Stimulated activated effector memory CD8-positive, alpha-beta T cell treated with anti-CD3 and anti-CD28 coated beads, Interleukin-12 subunit alpha, Interleukin-12 subunit beta, amount 100 ng/mL, for 72 hours (primary cell): ENCODE measurements around the gene DLG5.

Experiments used
- ATAC-seq: fragments of 150-1000 bp; cut with Tn5 transposase; 2 replicates; pipeline ENCODE4 v1.10.0; 2021
- DNase-seq, 2 donors: peaks; one replicate each; pipeline ENCODE4 v3.0.0; 2021 to 2022; ENCODE audit warnings: low spot score in 2 of 2
- H3K27ac Mint-ChIP-seq: one replicate; pipeline ENCODE4 v1.8.0; 2022; ENCODE audit warnings: mild to moderate bottlenecking, mixed read lengths
- H3K36me3 Mint-ChIP-seq: one replicate; pipeline ENCODE4 v1.8.0; 2022; ENCODE audit warnings: mild to moderate bottlenecking, mixed read lengths
- H3K4me1 Mint-ChIP-seq: one replicate; pipeline ENCODE4 v1.8.0; 2022; ENCODE audit warnings: mixed read lengths
- H3K4me3 Mint-ChIP-seq: one replicate; pipeline ENCODE4 v1.8.0; 2022; ENCODE audit warnings: mild to moderate bottlenecking, mixed read lengths
- H3K9me3 Mint-ChIP-seq: one replicate; pipeline ENCODE4 v1.8.0; 2022; ENCODE audit warnings: mixed read lengths

DLG5 gene

GRCh38 chr10:77894058-77894457, 32.5 kb downstream of the DLG5 start:
- peak; percentile 48 for ATAC-seq
- Mint-ChIP-seq H3K9me3 (no peaks in the 10 kb centered on the region), H3K4me3 (no peak overlapping the region), H3K36me3 (no peaks in the 10 kb centered on the region), H3K4me1 (peaks cover 33% of the 10 kb centered on the region), H3K27ac (peak overlapping the region; percentile 61)
- no peak for DNase-seq

GRCh38 chr10:77893386-77893785, 33.2 kb downstream of the DLG5 start:
- peak overlapping the region; percentile 61 for H3K27ac Mint-ChIP-seq
- no peaks in the 10 kb centered on the region for H3K9me3 Mint-ChIP-seq
- no peak for ATAC-seq
- no peak for DNase-seq
- H3K4me3 Mint-ChIP-seq = no peak overlapping the region
- H3K36me3 Mint-ChIP-seq = no peaks in the 10 kb centered on the region
- peaks cover 31% of the 10 kb centered on the region for H3K4me1 Mint-ChIP-seq

- H3K4me3 Mint-ChIP-seq = no peak overlapping the region
- DNase-seq = no peak
- peaks cover 31% of the 10 kb centered on the region for H3K4me1 Mint-ChIP-seq
- no peak for ATAC-seq
- H3K9me3 Mint-ChIP-seq = no peaks in the 10 kb centered on the region
- H3K27ac Mint-ChIP-seq = no peak overlapping the region
- H3K36me3 Mint-ChIP-seq = no peaks in the 10 kb centered on the region
These were observed 33.8 kb downstream of the DLG5 start for GRCh38 chr10:77892761-77893160.

GRCh38 chr10:77892021-77892739, 34.4 kb downstream of the DLG5 start:
- Mint-ChIP-seq H3K9me3 (no peaks in the 10 kb centered on the region), H3K4me3 (no peak overlapping the region), H3K27ac (peak overlapping the region; percentile 53), H3K4me1 (peaks cover 31% of the 10 kb centered on the region), H3K36me3 (no peaks in the 10 kb centered on the region)
- ATAC-seq = no peak
- DNase-seq = no peak

- Mint-ChIP-seq H3K36me3 (no peaks in the 10 kb centered on the region), H3K4me3 (no peak overlapping the region), H3K4me1 (peaks cover 28% of the 10 kb centered on the region), H3K9me3 (no peaks in the 10 kb centered on the region), H3K27ac (no peak overlapping the region)
- no peak for ATAC-seq
- no peak for DNase-seq
These were observed 36.5 kb downstream of the DLG5 start for GRCh38 chr10:77890097-77890496.

- ATAC-seq (no peak), DNase-seq (no peak)
- Mint-ChIP-seq H3K9me3 (no peaks in the 10 kb centered on the region), H3K4me1 (peaks cover 21% of the 10 kb centered on the region), H3K4me3 (no peak overlapping the region), H3K36me3 (no peaks in the 10 kb centered on the region), H3K27ac (no peak overlapping the region)
These were observed 37.2 kb downstream of the DLG5 start for GRCh38 chr10:77889277-77889903.

GRCh38 chr10:77888356-77888703, 38.2 kb downstream of the DLG5 start:
- Mint-ChIP-seq H3K9me3 (no peaks in the 10 kb centered on the region), H3K4me3 (no peak overlapping the region), H3K36me3 (no peaks in the 10 kb centered on the region), H3K4me1 (peaks cover 13% of the 10 kb centered on the region), H3K27ac (peak overlapping the region; percentile 32)
- DNase-seq (no peak), ATAC-seq (no peak)

- Mint-ChIP-seq H3K9me3 (no peaks in the 10 kb centered on the region), H3K4me1 (peaks cover 18% of the 10 kb centered on the region), H3K27ac (peak overlapping the region; percentile 32), H3K4me3 (no peak overlapping the region), H3K36me3 (no peaks in the 10 kb centered on the region)
- peak; percentile 26 for ATAC-seq
- no peak for DNase-seq
These were observed 38.8 kb downstream of the DLG5 start for GRCh38 chr10:77887631-77888355.

GRCh38 chr10:77886795-77887355, 39.7 kb downstream of the DLG5 start:
- Mint-ChIP-seq H3K4me1 (peaks cover 18% of the 10 kb centered on the region), H3K9me3 (no peaks in the 10 kb centered on the region), H3K4me3 (no peak overlapping the region), H3K27ac (no peak overlapping the region), H3K36me3 (no peaks in the 10 kb centered on the region)
- DNase-seq (no peak), ATAC-seq (no peak)

GRCh38 chr10:77884181-77884580, 42.4 kb downstream of the DLG5 start:
- peaks cover 15% of the 10 kb centered on the region for H3K4me1 Mint-ChIP-seq
- H3K36me3 Mint-ChIP-seq = no peaks in the 10 kb centered on the region
- H3K4me3 Mint-ChIP-seq = no peak overlapping the region
- H3K9me3 Mint-ChIP-seq = no peaks in the 10 kb centered on the region
- H3K27ac Mint-ChIP-seq = no peak overlapping the region
- ATAC-seq (no peak), DNase-seq (no peak)

- DNase-seq (no peak), ATAC-seq (no peak)
- Mint-ChIP-seq H3K27ac (no peak overlapping the region), H3K36me3 (no peaks in the 10 kb centered on the region), H3K9me3 (no peaks in the 10 kb centered on the region), H3K4me3 (no peak overlapping the region), H3K4me1 (peaks cover 37% of the 10 kb centered on the region)
These were observed 44.9 kb downstream of the DLG5 start for GRCh38 chr10:77881636-77882035.

GRCh38 chr10:77881222-77881621, 45.3 kb downstream of the DLG5 start:
- no peaks in the 10 kb centered on the region for H3K36me3 Mint-ChIP-seq

GRCh38 chr10:77879710-77880109, 46.8 kb downstream of the DLG5 start:
- Mint-ChIP-seq H3K36me3 (no peaks in the 10 kb centered on the region), H3K27ac (peak overlapping the region; percentile 93), H3K9me3 (no peaks in the 10 kb centered on the region), H3K4me1 (peaks cover 47% of the 10 kb centered on the region), H3K4me3 (no peak overlapping the region)
- ATAC-seq (no peak), DNase-seq (no peak)

More at GRCh38 chr10:77881222-77881621, 45.3 kb downstream of the DLG5 start:
- ATAC-seq = no peak
- Mint-ChIP-seq H3K4me3 (no peak overlapping the region), H3K4me1 (peaks cover 37% of the 10 kb centered on the region), H3K9me3 (no peaks in the 10 kb centered on the region), H3K27ac (no peak overlapping the region)
- DNase-seq = no peak

- Mint-ChIP-seq H3K4me3 (no peak overlapping the region), H3K27ac (peak overlapping the region; percentile 93), H3K9me3 (no peaks in the 10 kb centered on the region), H3K4me1 (peaks cover 53% of the 10 kb centered on the region), H3K36me3 (peaks cover under 1% of the 10 kb centered on the region)
- ATAC-seq (no peak), DNase-seq (no peak)
These were observed 47.5 kb downstream of the DLG5 start for GRCh38 chr10:77879065-77879464.

GRCh38 chr10:77877441-77878344, 48.9 kb downstream of the DLG5 start:
- Mint-ChIP-seq H3K9me3 (no peaks in the 10 kb centered on the region), H3K27ac (peak overlapping the region; percentile 93), H3K4me3 (peak overlapping the region; percentile 63), H3K4me1 (peaks cover 61% of the 10 kb centered on the region), H3K36me3 (peaks cover 7% of the 10 kb centered on the region)
- ATAC-seq (peak; percentile 67), DNase-seq (peak; percentile 7 to 52)
